Adrenal gland (tissue), 5 donors: ENCODE results near the gene CNN3.
"Not testable (repeated sequence)": the region's sequence is repeated elsewhere in the genome, so short reads cannot be mapped to it uniquely, and the experiment has no call there.

ENCODE experiments used
- POLR2A ChIP-seq, 2 donors: fragments of 450-650 bp; IDR thresholded peaks; one replicate each; pipeline ENCODE4 v1.6.1; 2017; ENCODE audit warnings: antibody characterized with exemption in 2 of 2, mild to moderate bottlenecking in 2 of 2, moderate library complexity in 1 of 2
- TF ChIP-seq, protein P1 (sequence below), 6 experiments: fragments of 450-650 bp in 4 of 6; fragments of 200-600 bp in 2 of 6; sonication (generic) in 1 of 6; IDR thresholded peaks; 1 replicate in 5 of 6; 2 replicates in 1 of 6; pipeline versions ENCODE4 v1.5.1 to v1.8.0; 2016 to 2021; ENCODE audit warnings: antibody characterized with exemption in 6 of 6, mild to moderate bottlenecking in 2 of 6, moderate library complexity in 1 of 6
- donor health status: DM: no; HTN: no; CAD: no.

DNA sequence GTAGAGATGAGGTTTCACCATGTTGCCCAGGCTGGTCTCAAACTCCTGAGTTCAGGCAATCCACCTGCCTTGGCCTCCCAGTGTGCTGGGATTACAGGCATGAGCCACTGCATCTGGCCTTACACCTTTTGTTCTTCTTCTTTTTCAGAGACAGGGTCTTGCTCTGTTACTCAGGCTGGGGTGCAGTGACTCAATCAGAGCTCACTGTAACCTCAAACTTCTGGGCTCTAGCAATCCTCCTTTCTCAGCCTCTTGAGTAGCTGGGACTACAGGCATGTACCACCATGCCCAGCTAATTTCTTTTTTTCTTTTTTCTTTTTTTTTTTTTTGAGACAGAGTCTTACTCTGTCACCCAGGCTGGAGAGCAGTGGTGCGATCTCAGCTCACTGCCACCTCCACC lies 14.6 kb upstream of the CNN3 start:
- TF ChIP-seq, protein P1, sequence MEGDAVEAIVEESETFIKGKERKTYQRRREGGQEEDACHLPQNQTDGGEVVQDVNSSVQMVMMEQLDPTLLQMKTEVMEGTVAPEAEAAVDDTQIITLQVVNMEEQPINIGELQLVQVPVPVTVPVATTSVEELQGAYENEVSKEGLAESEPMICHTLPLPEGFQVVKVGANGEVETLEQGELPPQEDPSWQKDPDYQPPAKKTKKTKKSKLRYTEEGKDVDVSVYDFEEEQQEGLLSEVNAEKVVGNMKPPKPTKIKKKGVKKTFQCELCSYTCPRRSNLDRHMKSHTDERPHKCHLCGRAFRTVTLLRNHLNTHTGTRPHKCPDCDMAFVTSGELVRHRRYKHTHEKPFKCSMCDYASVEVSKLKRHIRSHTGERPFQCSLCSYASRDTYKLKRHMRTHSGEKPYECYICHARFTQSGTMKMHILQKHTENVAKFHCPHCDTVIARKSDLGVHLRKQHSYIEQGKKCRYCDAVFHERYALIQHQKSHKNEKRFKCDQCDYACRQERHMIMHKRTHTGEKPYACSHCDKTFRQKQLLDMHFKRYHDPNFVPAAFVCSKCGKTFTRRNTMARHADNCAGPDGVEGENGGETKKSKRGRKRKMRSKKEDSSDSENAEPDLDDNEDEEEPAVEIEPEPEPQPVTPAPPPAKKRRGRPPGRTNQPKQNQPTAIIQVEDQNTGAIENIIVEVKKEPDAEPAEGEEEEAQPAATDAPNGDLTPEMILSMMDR (IDR thresholded peaks at IDR 0.05): not testable (repeated sequence)
- not testable (repeated sequence) for TF ChIP-seq POLR2A (IDR thresholded peaks at IDR 0.05)
